ENCODE measurements around the gene FAF2. TPM values are rescaled to one million over a fixed set of nuclear protein-coding genes. Genes with fewer than 3 reads are reported as not detected.
A peak's percentile ranks its signal among the peaks of the same experiment; 100 is the strongest.
"Not testable (repeated sequence)": the region's sequence is repeated elsewhere in the genome, so short reads cannot be mapped to it uniquely, and the experiment has no call there.

The FAF2 gene
- total RNA-seq, 1 experiment from 2014 or later = 32.9 TPM

DNA sequence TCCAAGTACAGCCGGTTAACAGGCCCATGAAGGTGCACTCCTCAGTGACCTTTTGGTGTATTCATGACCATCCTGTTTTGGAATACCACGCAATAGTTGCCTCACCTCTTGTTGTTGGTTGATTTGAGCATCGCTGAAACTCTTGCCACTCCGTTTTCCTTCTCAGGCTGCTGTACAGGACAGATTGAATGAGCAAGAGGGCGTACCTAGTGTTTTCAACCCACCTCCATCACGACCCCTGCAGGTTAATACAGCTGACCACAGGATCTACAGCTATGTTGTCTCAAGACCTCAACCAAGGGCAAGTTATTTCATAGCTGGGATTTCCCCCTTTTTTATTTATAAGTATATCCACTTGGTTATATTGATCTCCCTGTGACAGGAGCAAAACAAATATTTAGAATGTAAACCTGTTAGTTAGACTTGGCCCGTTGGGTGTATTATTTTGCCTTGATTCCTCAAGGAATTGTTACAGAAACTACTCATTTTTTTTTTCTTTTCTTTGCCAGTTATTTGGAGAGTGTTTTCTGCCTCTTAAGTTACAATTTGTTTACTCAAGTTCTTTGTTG, 38.1 kb downstream of the FAF2 start:
- no peak for DNase-seq (ENCODE audit: low spot score)
- ChIA-PET CTCF (interaction anchor here (1.0 kb wide), 1 partner anchor 70 kb away, joined by 3 read pairs; the partner anchor contains the start of gene CLTB), POLR2A (no interaction called here)
- Mint-ChIP-seq H3K4me3 (no peak overlapping the region), H3K27me3 (ENCODE audit: low read depth) (no peaks in the 10 kb centered on the region), H3K4me1 (no peaks in the 10 kb centered on the region), H3K36me3 (peaks cover 37% of the 10 kb centered on the region), H3K9me3 (no peaks in the 10 kb centered on the region), H3K27ac (peak overlapping the region; percentile 39; the same call in 1 of the 2 replicates)
- peak; percentile 44 for ATAC-seq
- TF ChIP-seq, protein P1, sequence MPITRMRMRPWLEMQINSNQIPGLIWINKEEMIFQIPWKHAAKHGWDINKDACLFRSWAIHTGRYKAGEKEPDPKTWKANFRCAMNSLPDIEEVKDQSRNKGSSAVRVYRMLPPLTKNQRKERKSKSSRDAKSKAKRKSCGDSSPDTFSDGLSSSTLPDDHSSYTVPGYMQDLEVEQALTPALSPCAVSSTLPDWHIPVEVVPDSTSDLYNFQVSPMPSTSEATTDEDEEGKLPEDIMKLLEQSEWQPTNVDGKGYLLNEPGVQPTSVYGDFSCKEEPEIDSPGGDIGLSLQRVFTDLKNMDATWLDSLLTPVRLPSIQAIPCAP (CRISPR knock-in tag; IDR thresholded peaks at IDR 0.05) = no peak

DNA sequence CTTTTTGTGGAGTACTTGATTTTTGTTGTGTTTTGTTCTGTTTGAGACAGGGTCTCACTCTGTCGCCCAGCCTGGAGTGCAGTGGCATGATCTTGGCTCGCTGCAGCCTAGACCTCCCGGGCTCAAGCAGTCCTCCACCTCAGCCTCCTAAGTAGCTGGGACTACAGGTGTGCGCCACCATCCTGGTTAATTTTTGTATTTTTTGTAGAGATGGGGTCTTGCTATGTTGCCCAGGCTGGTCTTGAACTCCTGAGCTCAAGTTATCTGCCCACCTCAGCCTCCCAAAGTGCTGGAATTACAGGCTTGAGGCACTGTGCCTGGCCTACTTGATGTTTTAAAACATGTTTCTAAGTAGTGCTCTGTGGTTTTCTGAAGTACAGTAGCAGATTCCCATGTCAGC, 39.0 kb downstream of the FAF2 start:
- H3K36me3 Mint-ChIP-seq = peaks cover 45% of the 10 kb centered on the region
- DNase-seq (ENCODE audit: low spot score); H3K27me3 Mint-ChIP-seq (ENCODE audit: low read depth); H3K9me3 Mint-ChIP-seq; H3K4me1 Mint-ChIP-seq; H3K27ac Mint-ChIP-seq; H3K4me3 Mint-ChIP-seq; ATAC-seq; POLR2A ChIA-PET: not testable (repeated sequence)
- CTCF ChIA-PET = interaction anchor here (1.0 kb wide), 1 partner anchor 40 kb away, joined by 3 read pairs; no protein-coding TSS in a partner anchor
- TF ChIP-seq ZNF121 (CRISPR knock-in tag; IDR thresholded peaks at IDR 0.05) = peak; percentile 82; the same call in 1 of the 2 replicates

DNA sequence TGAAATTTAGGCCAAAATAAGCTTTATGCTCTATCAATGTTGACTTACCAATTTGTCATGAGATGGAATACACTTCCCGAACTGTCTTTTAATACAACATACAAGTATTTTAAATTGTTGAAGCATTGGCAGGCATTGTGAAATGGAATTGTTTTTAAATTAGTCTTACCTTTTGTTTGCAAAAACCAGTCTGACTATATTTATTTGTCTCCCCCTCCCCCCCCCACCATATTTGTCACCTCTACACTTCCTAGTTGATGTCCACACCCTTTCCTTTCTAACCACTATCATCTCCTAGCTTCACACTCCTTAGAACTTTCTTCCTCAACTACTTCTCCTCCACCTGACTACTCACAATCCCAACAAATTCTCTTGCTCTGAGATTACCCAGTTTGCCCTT, 40.9 kb downstream of the FAF2 start:
- Mint-ChIP-seq H3K4me1 (no peaks in the 10 kb centered on the region), H3K4me3 (no peak overlapping the region), H3K27ac (peak overlapping the region; percentile 77; the same call in 1 of the 2 replicates), H3K9me3 (no peaks in the 10 kb centered on the region), H3K27me3 (ENCODE audit: low read depth) (no peaks in the 10 kb centered on the region), H3K36me3 (peaks cover 64% of the 10 kb centered on the region)
- DNase-seq (ENCODE audit: low spot score) = no peak
- no peak for ATAC-seq
- TF ChIP-seq ESRRA (CRISPR knock-in tag; IDR thresholded peaks at IDR 0.05; ENCODE audit: borderline replicate concordance) (no peak), ZNF423 (CRISPR knock-in tag; IDR thresholded peaks at IDR 0.05) (no peak), JUN (CRISPR knock-in tag; IDR thresholded peaks at IDR 0.05) (no peak), MXD4 (CRISPR knock-in tag; IDR thresholded peaks at IDR 0.05; ENCODE audit: borderline replicate concordance) (no peak), ZBTB21 (CRISPR knock-in tag; IDR thresholded peaks at IDR 0.05; ENCODE audit: borderline replicate concordance) (no peak), ZNF232 (CRISPR knock-in tag; IDR thresholded peaks at IDR 0.05) (no peak), GABPB1 (CRISPR knock-in tag; IDR thresholded peaks at IDR 0.05) (no peak), MYBL2 (CRISPR knock-in tag; IDR thresholded peaks at IDR 0.05) (no peak), ZNF219 (CRISPR knock-in tag; IDR thresholded peaks at IDR 0.05; ENCODE audit: borderline replicate concordance) (no peak), ZNF317 (CRISPR knock-in tag; IDR thresholded peaks at IDR 0.05; ENCODE audit: borderline replicate concordance, low read depth) (no peak), SMAD4 (CRISPR knock-in tag; IDR thresholded peaks at IDR 0.05) (no peak)
- TF ChIP-seq, protein P2, sequence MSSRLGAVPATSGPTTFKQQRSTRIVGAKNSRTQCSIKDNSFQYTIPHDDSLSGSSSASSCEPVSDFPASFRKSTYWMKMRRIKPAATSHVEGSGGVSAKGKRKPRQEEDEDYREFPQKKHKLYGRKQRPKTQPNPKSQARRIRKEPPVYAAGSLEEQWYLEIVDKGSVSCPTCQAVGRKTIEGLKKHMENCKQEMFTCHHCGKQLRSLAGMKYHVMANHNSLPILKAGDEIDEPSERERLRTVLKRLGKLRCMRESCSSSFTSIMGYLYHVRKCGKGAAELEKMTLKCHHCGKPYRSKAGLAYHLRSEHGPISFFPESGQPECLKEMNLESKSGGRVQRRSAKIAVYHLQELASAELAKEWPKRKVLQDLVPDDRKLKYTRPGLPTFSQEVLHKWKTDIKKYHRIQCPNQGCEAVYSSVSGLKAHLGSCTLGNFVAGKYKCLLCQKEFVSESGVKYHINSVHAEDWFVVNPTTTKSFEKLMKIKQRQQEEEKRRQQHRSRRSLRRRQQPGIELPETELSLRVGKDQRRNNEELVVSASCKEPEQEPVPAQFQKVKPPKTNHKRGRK (CRISPR knock-in tag; IDR thresholded peaks at IDR 0.05; ENCODE audit: borderline replicate concordance) = no peak
- TF ChIP-seq, protein P3, sequence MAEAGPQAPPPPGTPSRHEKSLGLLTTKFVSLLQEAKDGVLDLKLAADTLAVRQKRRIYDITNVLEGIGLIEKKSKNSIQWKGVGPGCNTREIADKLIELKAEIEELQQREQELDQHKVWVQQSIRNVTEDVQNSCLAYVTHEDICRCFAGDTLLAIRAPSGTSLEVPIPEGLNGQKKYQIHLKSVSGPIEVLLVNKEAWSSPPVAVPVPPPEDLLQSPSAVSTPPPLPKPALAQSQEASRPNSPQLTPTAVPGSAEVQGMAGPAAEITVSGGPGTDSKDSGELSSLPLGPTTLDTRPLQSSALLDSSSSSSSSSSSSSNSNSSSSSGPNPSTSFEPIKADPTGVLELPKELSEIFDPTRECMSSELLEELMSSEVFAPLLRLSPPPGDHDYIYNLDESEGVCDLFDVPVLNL (CRISPR knock-in tag; IDR thresholded peaks at IDR 0.05; ENCODE audit: borderline replicate concordance, low read depth) = no peak
- TF ChIP-seq, protein P4, sequence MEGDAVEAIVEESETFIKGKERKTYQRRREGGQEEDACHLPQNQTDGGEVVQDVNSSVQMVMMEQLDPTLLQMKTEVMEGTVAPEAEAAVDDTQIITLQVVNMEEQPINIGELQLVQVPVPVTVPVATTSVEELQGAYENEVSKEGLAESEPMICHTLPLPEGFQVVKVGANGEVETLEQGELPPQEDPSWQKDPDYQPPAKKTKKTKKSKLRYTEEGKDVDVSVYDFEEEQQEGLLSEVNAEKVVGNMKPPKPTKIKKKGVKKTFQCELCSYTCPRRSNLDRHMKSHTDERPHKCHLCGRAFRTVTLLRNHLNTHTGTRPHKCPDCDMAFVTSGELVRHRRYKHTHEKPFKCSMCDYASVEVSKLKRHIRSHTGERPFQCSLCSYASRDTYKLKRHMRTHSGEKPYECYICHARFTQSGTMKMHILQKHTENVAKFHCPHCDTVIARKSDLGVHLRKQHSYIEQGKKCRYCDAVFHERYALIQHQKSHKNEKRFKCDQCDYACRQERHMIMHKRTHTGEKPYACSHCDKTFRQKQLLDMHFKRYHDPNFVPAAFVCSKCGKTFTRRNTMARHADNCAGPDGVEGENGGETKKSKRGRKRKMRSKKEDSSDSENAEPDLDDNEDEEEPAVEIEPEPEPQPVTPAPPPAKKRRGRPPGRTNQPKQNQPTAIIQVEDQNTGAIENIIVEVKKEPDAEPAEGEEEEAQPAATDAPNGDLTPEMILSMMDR (IDR thresholded peaks at IDR 0.05) = no peak
- TF ChIP-seq, protein P5, sequence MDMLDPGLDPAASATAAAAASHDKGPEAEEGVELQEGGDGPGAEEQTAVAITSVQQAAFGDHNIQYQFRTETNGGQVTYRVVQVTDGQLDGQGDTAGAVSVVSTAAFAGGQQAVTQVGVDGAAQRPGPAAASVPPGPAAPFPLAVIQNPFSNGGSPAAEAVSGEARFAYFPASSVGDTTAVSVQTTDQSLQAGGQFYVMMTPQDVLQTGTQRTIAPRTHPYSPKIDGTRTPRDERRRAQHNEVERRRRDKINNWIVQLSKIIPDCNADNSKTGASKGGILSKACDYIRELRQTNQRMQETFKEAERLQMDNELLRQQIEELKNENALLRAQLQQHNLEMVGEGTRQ (CRISPR knock-in tag; IDR thresholded peaks at IDR 0.05) = no peak
- TF ChIP-seq, protein P6, sequence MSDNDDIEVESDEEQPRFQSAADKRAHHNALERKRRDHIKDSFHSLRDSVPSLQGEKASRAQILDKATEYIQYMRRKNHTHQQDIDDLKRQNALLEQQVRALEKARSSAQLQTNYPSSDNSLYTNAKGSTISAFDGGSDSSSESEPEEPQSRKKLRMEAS (CRISPR knock-in tag; IDR thresholded peaks at IDR 0.05) = no peak
- TF ChIP-seq, protein P7, sequence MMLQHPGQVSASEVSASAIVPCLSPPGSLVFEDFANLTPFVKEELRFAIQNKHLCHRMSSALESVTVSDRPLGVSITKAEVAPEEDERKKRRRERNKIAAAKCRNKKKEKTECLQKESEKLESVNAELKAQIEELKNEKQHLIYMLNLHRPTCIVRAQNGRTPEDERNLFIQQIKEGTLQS (CRISPR knock-in tag; conservative IDR thresholded peaks at IDR 0.05) = no peak
- ChIA-PET POLR2A (no interaction called here), CTCF (interaction anchor here (1.0 kb wide), 1 partner anchor 171 kb away, joined by 6 read pairs; no protein-coding TSS in a partner anchor)
